Vagina (tissue), 2 donors: ENCODE results near the gene ACTR6. TPM values are rescaled to one million over a fixed set of nuclear protein-coding genes. Genes with fewer than 3 reads are reported as not detected.

ENCODE experiments used
- DNase-seq, 2 donors: peaks; one replicate each; pipeline ENCODE4 v3.0.0-alpha.2; 2017; ENCODE audit errors: extremely low spot score in 2 of 2
- H3K27ac ChIP-seq: fragments of 200-600 bp; sonication (generic); one replicate; pipeline ENCODE4 v1.5.1; 2019
- H3K27me3 ChIP-seq: fragments of 200-600 bp; sonication (generic); one replicate; pipeline ENCODE4 v1.5.1; 2019
- H3K36me3 ChIP-seq, 2 donors: fragments of 200-600 bp; sonication (generic); one replicate each; pipeline ENCODE4 v1.5.1; 2017 to 2019
- H3K4me1 ChIP-seq: fragments of 200-600 bp; sonication (generic); one replicate; pipeline ENCODE4 v1.5.1; 2019
- H3K4me3 ChIP-seq, 2 donors: fragments of 200-600 bp; sonication (generic); 1 replicate in 1 of 2; 2 replicates in 1 of 2; pipeline ENCODE4 v1.5.1; 2016 to 2019
- H3K9me3 ChIP-seq: fragments of 200-600 bp; sonication (generic); one replicate; pipeline ENCODE4 v1.5.1; 2019
- POLR2A ChIP-seq, 2 donors: fragments of 450-650 bp; IDR thresholded peaks; one replicate each; pipeline ENCODE4 v1.6.1; 2017; ENCODE audit warnings: antibody characterized with exemption in 2 of 2, mild to moderate bottlenecking in 2 of 2, moderate library complexity in 2 of 2
- POLR2AphosphoS5 ChIP-seq, 2 donors: sonication (generic); formaldehyde crosslinking; IDR thresholded peaks; one replicate each; pipeline ENCODE4 v1.9.0; 2017; ENCODE audit warnings: antibody characterized with exemption in 2 of 2, mild to moderate bottlenecking in 2 of 2, low read depth in 1 of 2; ENCODE audit not compliant: insufficient read depth in 1 of 2
- intact Hi-C: fragments of 100-400 bp; cut with DNase I; formaldehyde crosslinking; loops from one replicate; pipeline ENCODE4 v1.15.1; 2023
- total RNA-seq: library from RNA; depleted of rRNA; stranded (reverse); fragments of >200 nt; gene quantifications from one replicate; pipeline ENCODE4 v1.2.3, GENCODE V29; 2016
- TF ChIP-seq, protein P1 (sequence below), 3 experiments: fragments of 450-650 bp in 2 of 3; fragments of 200-600 bp in 1 of 3; sonication (generic) in 1 of 3; IDR thresholded peaks; one replicate each; pipeline ENCODE4 v1.5.1; 2017 to 2019; ENCODE audit warnings: antibody characterized with exemption in 3 of 3, mild to moderate bottlenecking in 2 of 3, moderate library complexity in 2 of 3

ACTR6 gene
- total RNA-seq, 1 donor from 2014 or later = 6.6 TPM

DNA sequence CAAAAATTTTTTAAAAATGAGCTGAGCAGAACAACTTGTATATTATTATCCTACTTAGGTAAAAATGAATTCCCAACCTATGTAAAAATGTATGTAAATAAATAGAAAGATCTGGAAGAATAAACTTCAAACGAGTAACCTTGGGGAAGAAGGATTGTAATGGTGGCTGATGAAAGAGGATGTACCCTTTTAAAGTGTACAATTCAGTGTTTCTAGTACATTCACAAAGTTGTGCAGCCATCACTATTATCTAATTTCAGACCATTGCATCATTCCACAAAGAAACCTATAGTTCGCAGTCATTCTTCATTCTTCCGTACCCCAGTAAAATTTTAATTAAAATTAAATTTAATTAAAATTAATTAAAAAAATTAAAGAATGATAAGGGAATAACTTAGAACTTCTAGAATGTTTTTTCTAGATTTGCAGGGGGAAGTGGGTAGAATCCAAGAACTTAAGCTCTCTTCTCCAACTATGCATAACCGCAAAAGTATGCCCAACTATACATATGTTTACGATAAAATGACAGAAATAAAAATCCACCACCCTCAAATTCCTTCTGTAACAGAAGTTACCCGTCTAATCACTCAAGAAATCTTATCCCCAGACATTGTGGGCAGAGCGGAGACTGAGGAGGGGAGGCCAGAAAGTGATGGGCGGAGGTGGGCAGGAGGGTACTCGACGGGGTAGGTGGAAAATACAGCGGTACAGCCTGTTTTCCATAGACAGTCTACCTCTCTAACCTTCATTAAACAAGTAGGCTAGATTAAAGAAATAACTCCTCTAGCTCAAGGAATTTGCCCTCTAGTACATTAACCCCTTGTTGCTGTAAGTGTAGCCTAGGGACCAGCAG is 65.3 kb downstream of the ACTR6 start:
- no peaks in the 10 kb centered on the region for H3K36me3 ChIP-seq
- H3K4me3 ChIP-seq = peak overlapping the region; percentile 84 to 87
- H3K9me3 ChIP-seq = no peaks in the 10 kb centered on the region
- no peak for DNase-seq
- H3K4me1 ChIP-seq = peaks cover 29% of the 10 kb centered on the region
- no peaks in the 10 kb centered on the region for H3K27me3 ChIP-seq
- H3K27ac ChIP-seq = peak overlapping the region; percentile 96
- intact Hi-C loops = no loop called here
- TF ChIP-seq POLR2A (IDR thresholded peaks at IDR 0.05) (no peak), POLR2AphosphoS5 (IDR thresholded peaks at IDR 0.05; ENCODE audit: insufficient read depth in 1 of 2, low read depth in 1 of 2) (no peak)
- TF ChIP-seq, protein P1, sequence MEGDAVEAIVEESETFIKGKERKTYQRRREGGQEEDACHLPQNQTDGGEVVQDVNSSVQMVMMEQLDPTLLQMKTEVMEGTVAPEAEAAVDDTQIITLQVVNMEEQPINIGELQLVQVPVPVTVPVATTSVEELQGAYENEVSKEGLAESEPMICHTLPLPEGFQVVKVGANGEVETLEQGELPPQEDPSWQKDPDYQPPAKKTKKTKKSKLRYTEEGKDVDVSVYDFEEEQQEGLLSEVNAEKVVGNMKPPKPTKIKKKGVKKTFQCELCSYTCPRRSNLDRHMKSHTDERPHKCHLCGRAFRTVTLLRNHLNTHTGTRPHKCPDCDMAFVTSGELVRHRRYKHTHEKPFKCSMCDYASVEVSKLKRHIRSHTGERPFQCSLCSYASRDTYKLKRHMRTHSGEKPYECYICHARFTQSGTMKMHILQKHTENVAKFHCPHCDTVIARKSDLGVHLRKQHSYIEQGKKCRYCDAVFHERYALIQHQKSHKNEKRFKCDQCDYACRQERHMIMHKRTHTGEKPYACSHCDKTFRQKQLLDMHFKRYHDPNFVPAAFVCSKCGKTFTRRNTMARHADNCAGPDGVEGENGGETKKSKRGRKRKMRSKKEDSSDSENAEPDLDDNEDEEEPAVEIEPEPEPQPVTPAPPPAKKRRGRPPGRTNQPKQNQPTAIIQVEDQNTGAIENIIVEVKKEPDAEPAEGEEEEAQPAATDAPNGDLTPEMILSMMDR (IDR thresholded peaks at IDR 0.05) = no peak

DNA sequence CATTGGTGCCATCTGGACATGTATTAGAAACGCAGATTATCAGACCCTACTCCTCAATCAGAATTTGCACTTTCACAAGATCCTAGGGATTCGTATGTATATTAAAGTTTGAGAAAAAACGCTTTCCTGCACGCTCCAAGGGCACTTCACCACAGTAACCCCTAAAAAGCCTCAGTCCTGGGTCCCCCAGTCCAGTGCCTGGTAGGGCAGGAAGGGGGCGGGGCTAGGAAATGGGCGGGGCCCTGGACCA is 65.9 kb downstream of the ACTR6 start:
- Histone ChIP-seq H3K27me3 (no peaks in the 10 kb centered on the region), H3K4me3 (peak overlapping the region; percentile 84 to 87), H3K27ac (peak overlapping the region; percentile 96), H3K9me3 (no peaks in the 10 kb centered on the region), H3K36me3 (no peaks in the 10 kb centered on the region), H3K4me1 (peaks cover 35% of the 10 kb centered on the region)
- TF ChIP-seq POLR2A (IDR thresholded peaks at IDR 0.05) (no peak), POLR2AphosphoS5 (IDR thresholded peaks at IDR 0.05; ENCODE audit: insufficient read depth in 1 of 2, low read depth in 1 of 2) (no peak)
- TF ChIP-seq, protein P1 (IDR thresholded peaks at IDR 0.05) = no peak
- intact Hi-C loops = no loop called here
- no peak for DNase-seq

DNA sequence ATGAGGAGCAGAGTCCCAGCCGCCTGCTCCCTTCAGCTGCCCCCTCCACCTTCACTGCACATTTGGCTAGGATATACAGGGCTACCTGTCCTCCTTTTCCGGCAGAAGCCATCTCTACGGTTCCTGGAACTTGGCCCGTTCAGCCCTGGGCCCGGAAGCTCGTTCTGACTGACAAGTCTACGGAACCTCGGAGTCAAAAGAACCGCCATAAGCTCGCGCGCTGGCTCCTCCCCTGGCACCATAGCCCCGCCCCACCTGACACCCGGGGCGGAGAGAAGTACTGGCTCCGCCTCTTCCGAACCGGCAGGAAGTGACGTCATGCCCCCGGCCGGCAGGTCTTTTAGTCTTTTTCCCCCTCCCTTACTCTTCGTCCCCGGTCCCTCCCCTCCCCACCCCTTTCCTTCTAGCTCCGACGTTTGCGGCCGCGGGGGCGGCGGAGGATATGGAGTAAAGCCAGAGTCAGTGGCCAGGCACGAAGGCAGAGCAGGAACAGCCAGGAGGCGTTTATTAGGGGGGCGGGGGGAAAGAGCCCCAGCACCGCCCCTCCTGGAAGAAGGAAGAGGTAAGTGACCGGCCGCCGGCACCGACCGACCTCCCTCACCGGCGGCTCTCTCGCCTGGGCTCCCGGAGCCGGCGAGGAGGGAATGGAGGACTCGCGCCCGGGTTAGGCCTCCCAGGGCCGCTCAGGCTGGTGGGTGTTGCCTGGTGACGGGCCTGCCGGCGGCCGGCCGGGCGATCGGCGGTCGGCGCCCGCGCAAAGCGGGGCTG is 66.4 kb downstream of the ACTR6 start, which contains the start of the genes DEPDC4 and SCYL2:
Gene DEPDC4, minus strand, starts transcription at position 245 of the 768 bp plus-strand sequence. Its CDS starts 3 bp downstream, at position 242.
Gene SCYL2, plus strand, starts transcription at position 343 of the 768 bp plus-strand sequence. CDS start 15,794 bp downstream, outside the sequence.
- Histone ChIP-seq H3K27ac (peak within 1 kb of the TSS; percentile 96), H3K36me3 (no peaks in the 10 kb centered on the region), H3K4me3 (peak within 1 kb of the TSS; percentile 84 to 87), H3K9me3 (no peaks in the 10 kb centered on the region), H3K4me1 (peaks cover 39% of the 10 kb centered on the region), H3K27me3 (no peaks in the 10 kb centered on the region)
- TF ChIP-seq POLR2A (IDR thresholded peaks at IDR 0.05) (peak in 1 of 2 donors; percentile 32), POLR2AphosphoS5 (IDR thresholded peaks at IDR 0.05; ENCODE audit: insufficient read depth in 1 of 2, low read depth in 1 of 2) (peak; percentile 85)
- TF ChIP-seq, protein P1 (IDR thresholded peaks at IDR 0.05) = no peak
- peak; percentile 99 for DNase-seq
- intact Hi-C loops = no loop called here

DNA sequence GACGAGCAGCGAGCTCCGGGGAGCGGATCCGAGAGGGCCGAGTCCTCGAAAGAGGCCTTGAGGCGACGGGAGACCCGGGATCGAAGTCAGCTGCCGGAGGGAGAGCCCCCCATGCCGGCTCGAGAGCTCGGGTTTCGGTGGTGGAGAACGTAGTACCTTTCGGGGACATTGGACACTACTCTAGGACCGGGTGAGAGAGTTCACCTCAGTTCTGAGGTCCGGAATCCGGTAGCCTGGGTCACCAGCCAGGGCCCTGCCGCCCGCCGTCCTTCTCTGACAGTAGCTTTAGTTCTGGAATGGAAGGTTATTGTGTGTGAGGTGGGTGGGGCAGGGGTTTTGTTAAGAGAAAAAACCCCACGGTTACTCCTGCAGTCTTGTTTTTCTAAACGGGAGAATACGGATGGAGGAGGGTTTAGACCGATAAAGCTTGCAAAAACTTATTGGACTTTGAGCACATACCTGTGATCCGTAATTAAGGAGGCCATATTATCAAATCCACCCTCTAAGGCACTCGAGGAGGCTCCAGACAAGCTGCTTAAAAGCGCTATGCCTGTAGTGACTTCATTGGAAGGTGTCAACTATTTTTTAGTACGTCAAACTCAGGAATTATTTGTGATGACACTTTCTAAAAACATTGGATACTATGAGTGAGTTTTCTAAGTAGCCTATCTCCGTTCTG is 67.1 kb downstream of the ACTR6 start:
- intact Hi-C loops = no loop called here
- peak overlapping the region; percentile 96 for H3K27ac ChIP-seq
- H3K4me3 ChIP-seq = peak overlapping the region; percentile 84 to 87
- H3K4me1 ChIP-seq = peaks cover 39% of the 10 kb centered on the region
- no peaks in the 10 kb centered on the region for H3K36me3 ChIP-seq
- DNase-seq = no peak
- no peaks in the 10 kb centered on the region for H3K9me3 ChIP-seq
- no peak for TF ChIP-seq POLR2A (IDR thresholded peaks at IDR 0.05)
- TF ChIP-seq POLR2AphosphoS5 (IDR thresholded peaks at IDR 0.05; ENCODE audit: insufficient read depth in 1 of 2, low read depth in 1 of 2) = no peak
- TF ChIP-seq, protein P1 (IDR thresholded peaks at IDR 0.05) = no peak
- no peaks in the 10 kb centered on the region for H3K27me3 ChIP-seq
